NB4 (cell line): Measurements from ENCODE around the gene S100A10.

Experiments used
- CTCF ChIP-seq: IDR thresholded peaks from one replicate; pipeline ENCODE4 v1.5.1; 2012; ENCODE audit warnings: low read depth, low read length
- MAX ChIP-seq: IDR thresholded peaks from 2 replicates; pipeline ENCODE4 v1.6.1; 2011; ENCODE audit warnings: low read depth, low read length
- MYC ChIP-seq: IDR thresholded peaks from 2 replicates; pipeline ENCODE4 v1.6.1; 2011; ENCODE audit warnings: low read depth, low read length
- POLR2A ChIP-seq: IDR thresholded peaks from 2 replicates; pipeline ENCODE4 v1.6.1; 2011; ENCODE audit warnings: mild to moderate bottlenecking; ENCODE audit not compliant: insufficient read length; ENCODE audit errors: extremely low read depth

- TF ChIP-seq CTCF: no peak
- TF ChIP-seq POLR2A: no peak
- TF ChIP-seq MYC: no peak
- no peak for TF ChIP-seq MAX
Observed at GRCh38 chr1:151994956-151995355, 1.3 kb upstream of the S100A10 start.
